ENCODE data around the gene CHCHD6. TPM values are rescaled to one million over a fixed set of nuclear protein-coding genes. Genes with fewer than 3 reads are reported as not detected.

The CHCHD6 gene
- total RNA-seq, 6 experiments from 2014 or later, result 1.7 to 5.3 (median 4.2) TPM

DNA sequence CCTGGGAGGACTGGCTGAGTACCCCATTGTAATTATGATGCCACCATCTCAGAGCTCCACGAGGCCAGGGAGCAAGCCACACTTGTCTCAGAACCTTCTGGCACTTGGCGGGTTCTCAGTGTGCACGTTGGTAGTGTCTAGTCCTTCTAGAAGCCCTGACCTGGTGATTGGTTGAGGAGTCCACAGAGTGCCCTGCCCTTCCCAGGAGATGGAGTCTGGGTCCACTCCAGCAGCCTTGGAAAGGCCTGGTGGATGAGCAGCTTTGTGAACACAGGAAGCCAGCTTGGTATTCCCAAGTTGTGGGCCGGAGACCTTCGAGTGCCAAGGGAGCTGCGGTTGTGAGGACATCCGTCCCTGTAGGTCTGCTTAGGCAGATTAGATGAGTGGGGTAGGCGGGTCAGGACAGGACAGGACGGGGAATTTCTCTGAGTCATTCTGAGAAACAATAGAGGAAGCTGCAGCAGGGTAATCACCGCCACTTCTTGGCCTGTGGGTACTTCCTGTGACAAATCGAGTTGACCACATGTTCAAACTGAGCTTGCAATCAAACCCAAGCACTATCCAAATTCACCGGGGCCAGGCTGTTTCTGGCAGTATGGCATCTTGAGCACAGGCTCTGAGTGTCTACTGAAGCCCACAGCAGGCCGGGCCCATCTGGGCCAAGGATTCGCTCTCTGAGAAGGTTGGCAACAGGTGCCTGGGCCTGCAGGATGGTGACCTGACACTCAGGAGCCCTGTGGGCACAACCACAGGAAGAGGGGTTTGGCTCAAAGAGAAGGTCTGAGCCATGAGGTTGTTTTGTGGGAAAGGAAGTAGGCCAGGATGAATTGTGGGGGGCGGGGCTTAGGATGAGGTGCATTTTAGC is 207.4 kb downstream of the CHCHD6 start:
- ATAC-seq, result peak; percentile 78 to 91 (median 83)
- H3K27ac ChIP-seq, result no peak overlapping the region

DNA sequence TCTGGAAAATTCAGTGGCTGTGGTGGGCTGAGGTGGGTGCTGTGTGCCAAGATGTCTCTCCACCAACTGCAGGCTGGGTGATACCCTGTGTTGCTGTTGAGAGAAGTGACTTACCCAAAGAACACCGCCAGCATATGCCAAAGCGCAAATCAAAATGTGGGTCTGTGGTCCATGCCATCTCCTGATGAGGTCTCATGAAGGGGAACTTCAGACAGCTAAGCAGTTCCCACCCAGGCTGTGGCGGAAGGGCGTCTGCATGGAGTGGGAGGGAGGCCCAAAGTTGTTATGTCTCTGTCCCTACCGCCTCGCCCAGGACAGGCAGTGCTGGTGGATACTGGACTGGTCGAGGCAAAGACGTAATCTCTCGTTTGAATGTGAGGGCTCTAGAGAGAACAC is 208.0 kb downstream of the CHCHD6 start:
- H3K9me3 ChIP-seq, result no peaks in the 10 kb centered on the region
- ATAC-seq (peak; percentile 17 to 64 (median 50)), DNase-seq (no peak)
- H3K27ac ChIP-seq, result no peak overlapping the region
- no peak overlapping the region for H3K4me3 ChIP-seq
- intact Hi-C loops (cut with DNase I), result no loop called here
- 80% methylated on average over 1 of the region's 9 CpGs for WGBS (ENCODE audit: insufficient coverage, low coverage, low lambda C conversion rate, missing lambda C conversion rate)
- TF ChIP-seq, protein P1, sequence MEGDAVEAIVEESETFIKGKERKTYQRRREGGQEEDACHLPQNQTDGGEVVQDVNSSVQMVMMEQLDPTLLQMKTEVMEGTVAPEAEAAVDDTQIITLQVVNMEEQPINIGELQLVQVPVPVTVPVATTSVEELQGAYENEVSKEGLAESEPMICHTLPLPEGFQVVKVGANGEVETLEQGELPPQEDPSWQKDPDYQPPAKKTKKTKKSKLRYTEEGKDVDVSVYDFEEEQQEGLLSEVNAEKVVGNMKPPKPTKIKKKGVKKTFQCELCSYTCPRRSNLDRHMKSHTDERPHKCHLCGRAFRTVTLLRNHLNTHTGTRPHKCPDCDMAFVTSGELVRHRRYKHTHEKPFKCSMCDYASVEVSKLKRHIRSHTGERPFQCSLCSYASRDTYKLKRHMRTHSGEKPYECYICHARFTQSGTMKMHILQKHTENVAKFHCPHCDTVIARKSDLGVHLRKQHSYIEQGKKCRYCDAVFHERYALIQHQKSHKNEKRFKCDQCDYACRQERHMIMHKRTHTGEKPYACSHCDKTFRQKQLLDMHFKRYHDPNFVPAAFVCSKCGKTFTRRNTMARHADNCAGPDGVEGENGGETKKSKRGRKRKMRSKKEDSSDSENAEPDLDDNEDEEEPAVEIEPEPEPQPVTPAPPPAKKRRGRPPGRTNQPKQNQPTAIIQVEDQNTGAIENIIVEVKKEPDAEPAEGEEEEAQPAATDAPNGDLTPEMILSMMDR (IDR thresholded peaks at IDR 0.05), result no peak
- TF ChIP-seq POLR2A (IDR thresholded peaks at IDR 0.05), result no peak
- H3K4me1 ChIP-seq, result no peaks in the 10 kb centered on the region
- H3K36me3 ChIP-seq, result no peaks in the 10 kb centered on the region
- no peaks in the 10 kb centered on the region for H3K27me3 ChIP-seq

More for the DNA sequence above, 207.4 kb downstream of the CHCHD6 start:
- no peaks in the 10 kb centered on the region for H3K36me3 ChIP-seq
- H3K4me1 ChIP-seq, result no peaks in the 10 kb centered on the region
- TF ChIP-seq, protein P1 (IDR thresholded peaks at IDR 0.05), result no peak
- no peak for TF ChIP-seq POLR2A (IDR thresholded peaks at IDR 0.05)
- intact Hi-C loops (cut with DNase I), result no loop called here
- peak in 1 of 3 donors; percentile 31 for DNase-seq
- WGBS (ENCODE audit: insufficient coverage, low coverage, low lambda C conversion rate, missing lambda C conversion rate), result 78% methylated on average over 2 of the region's 15 CpGs
- H3K4me3 ChIP-seq, result no peak overlapping the region
- no peaks in the 10 kb centered on the region for H3K9me3 ChIP-seq
- H3K27me3 ChIP-seq, result no peaks in the 10 kb centered on the region

DNA sequence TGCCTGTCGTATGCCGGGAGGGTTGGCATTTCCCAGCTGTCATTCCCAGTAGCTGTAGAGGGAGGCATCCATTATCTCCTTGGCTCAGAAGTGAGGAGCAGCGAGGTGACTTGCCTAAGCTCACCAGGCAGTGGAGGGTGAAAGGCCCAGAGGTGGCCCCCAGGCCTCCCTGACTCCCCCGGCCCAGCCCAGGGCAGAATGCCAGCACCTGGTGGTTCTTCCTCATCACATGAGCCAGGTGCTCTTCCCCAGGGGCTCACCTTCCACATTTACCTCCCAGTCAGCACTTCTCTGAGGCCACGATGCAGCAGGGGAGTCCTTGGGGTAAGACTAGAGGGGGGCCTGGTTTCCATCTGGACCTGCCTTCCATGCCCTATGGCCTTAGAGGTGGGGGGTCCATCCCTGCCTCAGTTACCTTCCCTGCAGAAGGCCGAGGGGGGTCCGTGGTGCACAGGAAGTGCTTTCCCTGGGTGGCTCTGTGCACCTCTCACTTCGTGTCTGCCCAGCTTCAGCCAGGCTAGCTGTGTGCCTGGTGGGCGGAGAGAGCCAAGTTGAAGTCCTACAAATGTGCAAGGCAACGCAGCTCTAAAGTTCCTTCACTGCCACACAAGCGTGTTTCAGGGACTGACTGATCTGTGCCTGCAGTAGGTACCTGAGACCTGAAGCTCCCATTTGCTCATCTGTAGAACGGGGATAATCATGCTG is 208.6 kb downstream of the CHCHD6 start:
- H3K27ac ChIP-seq, result no peak overlapping the region
- no peak for ATAC-seq
- WGBS (ENCODE audit: insufficient coverage, low coverage, low lambda C conversion rate, missing lambda C conversion rate), result 82% methylated on average over 5 of the region's 12 CpGs

DNA sequence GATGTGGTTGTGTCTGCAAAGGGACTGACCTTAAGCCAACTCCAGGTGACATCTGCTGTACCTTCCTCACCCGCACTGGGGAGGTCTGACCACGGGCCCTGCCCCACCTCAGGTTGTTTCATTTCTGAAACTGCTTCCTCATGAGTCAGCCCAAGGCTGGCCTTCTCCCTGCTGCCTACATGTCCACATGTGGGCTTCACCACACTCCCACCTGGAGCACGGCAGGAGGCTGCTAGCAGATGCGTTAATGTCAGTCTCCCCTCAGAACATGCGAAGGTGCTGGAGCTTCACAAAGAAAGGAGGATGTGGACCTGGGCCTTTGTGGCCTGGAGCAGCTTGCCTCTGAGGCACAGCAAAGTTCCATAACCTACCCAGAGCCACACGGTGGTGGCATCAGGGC is 209.5 kb downstream of the CHCHD6 start:
- H3K36me3 ChIP-seq, result no peaks in the 10 kb centered on the region
- intact Hi-C loops (cut with DNase I), result no loop called here
- 80% methylated on average over 1 of the region's 6 CpGs for WGBS (ENCODE audit: insufficient coverage, low coverage, low lambda C conversion rate, missing lambda C conversion rate)
- H3K4me1 ChIP-seq, result no peaks in the 10 kb centered on the region
- no peak overlapping the region for H3K27ac ChIP-seq
- no peaks in the 10 kb centered on the region for H3K27me3 ChIP-seq
- H3K4me3 ChIP-seq, result no peak overlapping the region
- no peak for DNase-seq
- TF ChIP-seq, protein P1 (IDR thresholded peaks at IDR 0.05), result no peak
- no peak for TF ChIP-seq POLR2A (IDR thresholded peaks at IDR 0.05)
- no peak for ATAC-seq
- no peaks in the 10 kb centered on the region for H3K9me3 ChIP-seq

More for the DNA sequence above, 208.6 kb downstream of the CHCHD6 start:
- H3K27me3 ChIP-seq, result no peaks in the 10 kb centered on the region
- H3K36me3 ChIP-seq, result no peaks in the 10 kb centered on the region
- no peaks in the 10 kb centered on the region for H3K9me3 ChIP-seq
- no peak overlapping the region for H3K4me3 ChIP-seq
- TF ChIP-seq POLR2A (IDR thresholded peaks at IDR 0.05), result no peak
- TF ChIP-seq, protein P1 (IDR thresholded peaks at IDR 0.05), result no peak
- H3K4me1 ChIP-seq, result no peaks in the 10 kb centered on the region
- intact Hi-C loops (cut with DNase I), result no loop called here
- no peak for DNase-seq

Measured in right lobe of liver (tissue), 6 donors.